ENCODE results near the gene ABCB11. TPM values are rescaled to one million over a fixed set of nuclear protein-coding genes. Genes with fewer than 3 reads are reported as not detected.
A peak's percentile ranks its signal among the peaks of the same experiment; 100 is the strongest.
"Not testable (repeated sequence)": the region's sequence is repeated elsewhere in the genome, so short reads cannot be mapped to it uniquely, and the experiment has no call there.

ABCB11 gene
- polyA plus RNA-seq, 6 donors from 2014 or later = 0.04 TPM; not detected in 5

DNA sequence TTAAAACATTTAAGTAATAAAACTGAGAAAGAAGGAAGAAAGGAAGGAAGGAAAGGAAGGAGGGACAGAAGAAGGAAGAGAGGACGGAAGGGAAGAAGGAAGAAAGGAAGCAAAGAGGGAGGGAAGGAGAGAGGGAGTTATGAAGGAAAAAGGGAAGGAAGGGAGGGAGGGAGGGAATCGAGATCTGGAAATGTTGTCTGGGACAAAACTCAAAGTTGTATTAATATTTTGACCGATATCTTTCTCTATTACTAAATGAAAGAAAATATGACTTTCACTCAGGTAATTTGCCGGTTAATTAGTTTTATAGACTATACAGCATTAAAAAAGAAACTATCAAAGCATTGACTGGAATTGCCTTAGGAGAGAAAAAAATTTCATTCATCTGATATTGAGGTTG, 85.6 kb downstream of the ABCB11 start:
- Mint-ChIP-seq H3K36me3 (no peaks in the 10 kb centered on the region), H3K9me3 (peaks cover 0 to 4% (median 0%) of the 10 kb centered on the region in 7 donors), H3K27ac (no peak overlapping the region), H3K27me3 (peaks cover 0 to 5% (median 5%) of the 10 kb centered on the region in 3 donors), H3K4me3 (no peak overlapping the region), H3K4me1 (no peaks in the 10 kb centered on the region)
- no peak for ATAC-seq (ENCODE audit: low read depth in 2 of 2)
- DNase-seq = no peak

GRCh38 chr2:168944065-168944464, 87.1 kb downstream of the ABCB11 start:
- ATAC-seq (ENCODE audit: low read depth in 2 of 2) = no peak
- Mint-ChIP-seq H3K27me3 (peaks cover 0 to 5% (median 5%) of the 10 kb centered on the region in 3 donors), H3K9me3 (peaks cover 0 to 4% (median 0%) of the 10 kb centered on the region in 7 donors), H3K4me3 (no peak overlapping the region), H3K36me3 (no peaks in the 10 kb centered on the region), H3K27ac (no peak overlapping the region), H3K4me1 (no peaks in the 10 kb centered on the region)
- no peak for DNase-seq

- H3K27ac Mint-ChIP-seq = no peak overlapping the region
- no peaks in the 10 kb centered on the region for H3K9me3 Mint-ChIP-seq
- H3K4me3 Mint-ChIP-seq = no peak overlapping the region
- DNase-seq = no peak
- no peaks in the 10 kb centered on the region for H3K4me1 Mint-ChIP-seq
- no peaks in the 10 kb centered on the region for H3K36me3 Mint-ChIP-seq
- H3K27me3 Mint-ChIP-seq = peaks cover 0 to 9% (median 5%) of the 10 kb centered on the region in 3 donors
- no peak for ATAC-seq (ENCODE audit: low read depth in 2 of 2)
Observed at GRCh38 chr2:168941297-168941696, 89.8 kb downstream of the ABCB11 start.

DNA sequence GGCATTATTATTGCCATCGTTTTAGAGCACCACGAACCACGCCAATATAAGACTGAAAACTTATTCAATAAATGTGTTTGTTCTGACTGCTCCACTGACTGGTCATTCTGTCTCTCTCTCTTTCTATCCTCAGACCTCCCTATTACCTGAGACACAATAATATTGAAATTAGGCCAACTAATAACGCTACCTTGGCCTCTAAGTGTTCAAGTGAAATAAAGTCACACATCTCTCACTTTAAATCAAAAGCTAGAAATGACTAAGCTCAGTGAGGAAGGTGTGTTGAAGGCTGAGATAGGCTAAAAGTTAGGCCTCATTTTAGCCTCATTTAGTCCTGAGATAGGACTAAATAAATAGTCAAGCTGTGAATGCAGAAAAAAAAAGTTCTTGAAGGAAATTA, 91.2 kb downstream of the ABCB11 start:
- no peak for DNase-seq

DNA sequence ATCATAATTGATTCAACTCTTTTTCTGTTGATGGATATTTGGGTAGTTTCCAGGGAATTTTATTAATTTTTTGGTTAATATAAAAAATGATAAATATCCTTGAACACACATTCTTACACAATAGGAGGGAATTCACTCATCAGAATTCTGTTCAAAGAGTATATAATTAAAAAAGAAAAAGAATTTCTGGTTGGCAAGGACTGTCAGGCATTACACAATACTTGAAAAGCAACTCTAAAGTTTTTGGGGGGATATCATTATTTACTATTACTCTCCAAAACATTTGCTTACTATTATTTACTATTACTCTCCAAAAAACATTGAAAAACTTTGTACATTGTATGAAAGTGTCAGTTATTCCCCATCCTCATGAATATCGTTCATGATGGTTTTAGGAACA, 92.1 kb downstream of the ABCB11 start:
- Mint-ChIP-seq H3K27ac (no peak overlapping the region), H3K4me3 (no peak overlapping the region), H3K9me3 (no peaks in the 10 kb centered on the region), H3K36me3 (no peaks in the 10 kb centered on the region), H3K27me3 (peaks cover 0 to 8% (median 2%) of the 10 kb centered on the region in 3 donors), H3K4me1 (no peaks in the 10 kb centered on the region)
- ATAC-seq (ENCODE audit: low read depth in 2 of 2) (no peak), DNase-seq (no peak)

More for the DNA sequence above, 91.2 kb downstream of the ABCB11 start:
- Mint-ChIP-seq H3K9me3 (no peaks in the 10 kb centered on the region), H3K27me3 (peaks cover 0 to 10% (median 5%) of the 10 kb centered on the region in 3 donors), H3K4me1 (no peaks in the 10 kb centered on the region), H3K27ac (no peak overlapping the region), H3K36me3 (no peaks in the 10 kb centered on the region), H3K4me3 (no peak overlapping the region)
- no peak for ATAC-seq (ENCODE audit: low read depth in 2 of 2)

GRCh38 chr2:168935810-168936581, 95.1 kb downstream of the ABCB11 start:
- DNase-seq = no peak
- Mint-ChIP-seq H3K27me3 (peaks cover 0 to 8% (median 0%) of the 10 kb centered on the region in 3 donors), H3K9me3 (peaks cover 0 to 4% (median 0%) of the 10 kb centered on the region in 7 donors), H3K4me1 (no peaks in the 10 kb centered on the region), H3K4me3 (no peak overlapping the region), H3K36me3 (no peaks in the 10 kb centered on the region), H3K27ac (no peak overlapping the region)
- ATAC-seq (ENCODE audit: low read depth in 2 of 2) = no peak

GRCh38 chr2:168934826-168935225, 96.3 kb downstream of the ABCB11 start:
- no peak for ATAC-seq (ENCODE audit: low read depth in 2 of 2)
- Mint-ChIP-seq H3K27ac (no peak overlapping the region), H3K4me1 (peaks cover 0 to 6% (median 0%) of the 10 kb centered on the region in 3 donors), H3K36me3 (no peaks in the 10 kb centered on the region), H3K27me3 (peaks cover 0 to 8% (median 0%) of the 10 kb centered on the region in 3 donors), H3K9me3 (peaks cover 0 to 4% (median 0%) of the 10 kb centered on the region in 7 donors), H3K4me3 (no peak overlapping the region)
- DNase-seq = no peak

DNA sequence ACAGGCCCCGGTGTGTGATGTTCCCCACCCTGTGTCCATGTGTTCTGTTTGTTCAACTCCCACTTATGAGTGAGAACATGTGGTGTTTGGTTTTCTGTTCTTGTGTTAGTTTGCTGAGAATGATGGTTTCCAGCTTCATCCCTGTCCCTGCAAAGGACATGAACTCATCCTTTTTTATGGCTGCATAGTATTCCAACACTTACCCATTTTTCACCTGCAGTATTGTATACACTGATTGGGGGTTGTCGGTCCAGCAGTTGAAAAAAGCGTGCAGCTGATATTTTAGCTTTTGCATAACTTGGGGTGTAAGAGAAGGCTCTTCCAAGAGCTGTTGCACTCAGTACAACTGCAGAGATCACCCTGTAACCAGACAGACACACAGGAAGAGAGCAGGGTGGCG, 99.0 kb downstream of the ABCB11 start:
- ATAC-seq (ENCODE audit: low read depth in 2 of 2); H3K27me3 Mint-ChIP-seq; DNase-seq; H3K27ac Mint-ChIP-seq; H3K9me3 Mint-ChIP-seq; H3K36me3 Mint-ChIP-seq; H3K4me3 Mint-ChIP-seq: not testable (repeated sequence)
- H3K4me1 Mint-ChIP-seq = peaks cover 9 to 15% (median 10%) of the 10 kb centered on the region in 3 donors

GRCh38 chr2:168930242-168930641, 100.9 kb downstream of the ABCB11 start:
- DNase-seq (no peak), ATAC-seq (ENCODE audit: low read depth in 2 of 2) (no peak)
- H3K4me1 Mint-ChIP-seq = peaks cover 9 to 15% (median 10%) of the 10 kb centered on the region in 3 donors
- H3K27me3 Mint-ChIP-seq = peaks cover 0 to 6% (median 0%) of the 10 kb centered on the region in 3 donors
- H3K4me3 Mint-ChIP-seq = peak overlapping the region in 1 of 8 donors; percentile 22
- H3K36me3 Mint-ChIP-seq = no peaks in the 10 kb centered on the region
- H3K27ac Mint-ChIP-seq = no peak overlapping the region
- H3K9me3 Mint-ChIP-seq = peaks cover 0 to 4% (median 0%) of the 10 kb centered on the region in 7 donors

- ATAC-seq (ENCODE audit: low read depth in 2 of 2) (no peak), DNase-seq (no peak)
- H3K9me3 Mint-ChIP-seq = peaks cover 0 to 4% (median 0%) of the 10 kb centered on the region in 7 donors
- peak overlapping the region in 3 of 6 donors; percentile 31 to 82 (median 47) for H3K27ac Mint-ChIP-seq
- H3K36me3 Mint-ChIP-seq = no peaks in the 10 kb centered on the region
- H3K27me3 Mint-ChIP-seq = peaks cover 0 to 4% (median 0%) of the 10 kb centered on the region in 3 donors
- peak overlapping the region in 3 of 8 donors; percentile 6 to 41 (median 23) for H3K4me3 Mint-ChIP-seq
- peaks cover 9 to 15% (median 10%) of the 10 kb centered on the region in 3 donors for H3K4me1 Mint-ChIP-seq
Observed at GRCh38 chr2:168929031-168929430, 102.1 kb downstream of the ABCB11 start.

GRCh38 chr2:168928113-168928831, 102.9 kb downstream of the ABCB11 start:
- Mint-ChIP-seq H3K4me3 (no peak overlapping the region), H3K27me3 (peaks cover 4 to 5% (median 5%) of the 10 kb centered on the region in 3 donors), H3K27ac (no peak overlapping the region), H3K36me3 (no peaks in the 10 kb centered on the region), H3K9me3 (peaks cover 0 to 4% (median 0%) of the 10 kb centered on the region in 7 donors), H3K4me1 (peaks cover 9 to 15% (median 10%) of the 10 kb centered on the region in 3 donors)
- ATAC-seq (ENCODE audit: low read depth in 2 of 2) (no peak), DNase-seq (no peak)

- Mint-ChIP-seq H3K4me1 (peaks cover 9 to 15% (median 10%) of the 10 kb centered on the region in 3 donors), H3K27ac (no peak overlapping the region), H3K27me3 (peaks cover 4 to 20% (median 18%) of the 10 kb centered on the region in 3 donors), H3K9me3 (no peaks in the 10 kb centered on the region), H3K36me3 (no peaks in the 10 kb centered on the region), H3K4me3 (no peak overlapping the region)
- DNase-seq = no peak
- ATAC-seq (ENCODE audit: low read depth in 2 of 2) = no peak
Observed at GRCh38 chr2:168926621-168927386, 104.3 kb downstream of the ABCB11 start.
